Measurements from ENCODE around the gene P4HTM. TPM values are rescaled to one million over a fixed set of nuclear protein-coding genes. Genes with fewer than 3 reads are reported as not detected.

P4HTM gene, protein sequence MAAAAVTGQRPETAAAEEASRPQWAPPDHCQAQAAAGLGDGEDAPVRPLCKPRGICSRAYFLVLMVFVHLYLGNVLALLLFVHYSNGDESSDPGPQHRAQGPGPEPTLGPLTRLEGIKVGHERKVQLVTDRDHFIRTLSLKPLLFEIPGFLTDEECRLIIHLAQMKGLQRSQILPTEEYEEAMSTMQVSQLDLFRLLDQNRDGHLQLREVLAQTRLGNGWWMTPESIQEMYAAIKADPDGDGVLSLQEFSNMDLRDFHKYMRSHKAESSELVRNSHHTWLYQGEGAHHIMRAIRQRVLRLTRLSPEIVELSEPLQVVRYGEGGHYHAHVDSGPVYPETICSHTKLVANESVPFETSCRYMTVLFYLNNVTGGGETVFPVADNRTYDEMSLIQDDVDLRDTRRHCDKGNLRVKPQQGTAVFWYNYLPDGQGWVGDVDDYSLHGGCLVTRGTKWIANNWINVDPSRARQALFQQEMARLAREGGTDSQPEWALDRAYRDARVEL
- 14.7 and 31.5 TPM in 2 replicates for total RNA-seq

DNA sequence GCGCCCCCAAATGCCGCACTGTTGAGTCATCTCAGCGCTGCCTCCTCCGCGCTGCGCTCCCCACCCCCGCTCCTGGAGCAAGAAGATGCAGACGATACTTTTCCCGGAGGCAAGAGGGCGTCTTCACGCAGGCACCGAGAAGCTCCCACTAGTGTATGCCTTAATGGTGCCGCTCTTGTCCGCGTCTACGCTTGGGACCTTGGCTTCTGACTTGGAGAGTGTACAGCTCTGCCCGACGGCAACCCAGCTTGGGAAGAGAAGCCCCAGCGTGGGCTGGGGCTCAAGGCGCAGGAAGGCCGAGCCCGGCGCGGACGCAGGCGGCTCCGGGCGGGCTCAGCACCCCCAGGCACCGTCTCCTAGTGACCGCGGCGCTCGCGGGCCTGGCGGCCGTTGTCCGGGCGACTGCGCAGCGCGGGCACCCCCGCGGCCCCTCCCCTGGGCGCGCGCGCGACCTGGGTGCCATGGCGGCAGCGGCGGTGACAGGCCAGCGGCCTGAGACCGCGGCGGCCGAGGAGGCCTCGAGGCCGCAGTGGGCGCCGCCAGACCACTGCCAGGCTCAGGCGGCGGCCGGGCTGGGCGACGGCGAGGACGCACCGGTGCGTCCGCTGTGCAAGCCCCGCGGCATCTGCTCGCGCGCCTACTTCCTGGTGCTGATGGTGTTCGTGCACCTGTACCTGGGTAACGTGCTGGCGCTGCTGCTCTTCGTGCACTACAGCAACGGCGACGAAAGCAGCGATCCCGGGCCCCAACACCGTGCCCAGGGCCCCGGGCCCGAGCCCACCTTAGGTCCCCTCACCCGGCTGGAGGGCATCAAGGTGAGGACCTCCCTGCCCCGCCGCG is at the start of gene P4HTM:
Gene P4HTM, plus strand, starts transcription at position 446 of the 840 bp plus-strand sequence. Its CDS starts 16 bp downstream, at position 462.

DNA sequence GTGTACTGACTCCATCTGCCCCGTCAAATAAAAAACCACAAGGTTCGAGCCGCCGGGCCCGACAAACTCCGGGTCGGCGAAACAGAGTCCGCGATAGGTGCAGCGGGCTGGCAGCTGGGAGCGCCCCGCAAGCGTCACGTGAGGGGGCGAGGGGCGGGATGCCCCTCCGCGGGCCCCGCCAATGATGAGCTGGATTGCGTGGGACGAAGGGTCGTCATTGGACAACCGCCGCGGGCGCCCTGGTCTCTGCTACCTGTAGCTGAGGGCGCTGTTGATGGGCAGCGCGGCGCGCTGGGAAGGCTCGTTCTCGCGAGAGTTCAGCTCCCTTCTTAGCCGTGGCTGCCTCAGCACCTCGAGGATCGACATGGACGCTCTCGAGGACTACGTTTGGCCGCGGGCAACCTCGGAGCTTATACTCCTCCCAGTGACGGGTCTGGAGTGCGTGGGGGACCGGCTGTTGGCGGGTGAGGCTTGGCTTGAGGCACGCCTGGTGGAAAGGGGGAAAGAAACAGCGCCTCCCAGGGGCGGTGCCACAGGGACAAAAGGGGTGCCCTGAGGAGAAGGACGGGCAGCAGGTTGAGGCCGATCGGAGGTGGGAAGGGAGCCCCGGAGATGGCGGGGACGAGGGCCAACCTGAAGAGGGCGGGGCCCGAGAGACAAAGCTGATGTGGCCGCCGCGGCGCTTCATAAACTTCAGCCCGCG is 17.2 kb downstream of the P4HTM start, which contains the start of gene WDR6:
Gene WDR6, plus strand, starts transcription at position 324 of the 703 bp plus-strand sequence. Its CDS starts 41 bp downstream, at position 365.

DNA sequence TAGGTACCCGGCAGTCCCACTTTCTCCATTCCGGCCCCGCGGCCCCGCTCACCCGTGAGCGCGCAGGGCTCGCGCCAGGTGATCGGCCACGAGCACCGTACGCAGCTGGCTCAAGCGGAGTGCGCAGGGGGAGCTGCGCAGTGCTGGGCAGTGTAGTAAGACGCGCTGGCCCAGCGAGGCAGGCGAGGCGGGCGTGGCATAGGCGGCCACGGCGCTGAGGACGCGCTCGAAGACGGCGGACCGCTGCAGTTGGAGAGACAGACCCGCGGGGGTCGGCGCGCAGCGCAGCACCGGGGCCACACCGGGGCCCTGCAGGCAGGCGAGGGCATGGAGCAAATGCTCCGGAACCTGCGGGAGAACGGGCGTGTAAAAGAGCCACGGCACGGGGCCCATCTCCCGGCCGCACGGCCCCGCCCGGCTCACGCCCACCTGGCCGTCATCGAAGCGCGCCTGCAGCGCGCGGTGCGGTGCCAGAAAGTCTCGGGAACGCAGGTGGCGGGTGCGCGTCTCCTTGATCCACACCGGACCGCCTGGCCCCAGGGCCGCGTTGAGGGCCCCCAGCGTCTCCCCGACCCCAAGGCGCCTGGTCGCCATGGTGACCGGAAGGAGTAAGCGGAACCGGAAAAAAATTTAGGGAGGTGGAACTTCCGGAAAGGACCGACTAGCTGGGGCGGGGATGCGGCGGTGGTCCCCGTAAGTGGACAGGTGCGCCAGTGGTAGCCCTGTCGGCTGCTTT is 28.1 kb downstream of the P4HTM start, which contains the start of gene DALRD3:
Gene DALRD3, minus strand, starts transcription at position 610 of the 736 bp plus-strand sequence. Its CDS starts 16 bp downstream, at position 594.

DNA sequence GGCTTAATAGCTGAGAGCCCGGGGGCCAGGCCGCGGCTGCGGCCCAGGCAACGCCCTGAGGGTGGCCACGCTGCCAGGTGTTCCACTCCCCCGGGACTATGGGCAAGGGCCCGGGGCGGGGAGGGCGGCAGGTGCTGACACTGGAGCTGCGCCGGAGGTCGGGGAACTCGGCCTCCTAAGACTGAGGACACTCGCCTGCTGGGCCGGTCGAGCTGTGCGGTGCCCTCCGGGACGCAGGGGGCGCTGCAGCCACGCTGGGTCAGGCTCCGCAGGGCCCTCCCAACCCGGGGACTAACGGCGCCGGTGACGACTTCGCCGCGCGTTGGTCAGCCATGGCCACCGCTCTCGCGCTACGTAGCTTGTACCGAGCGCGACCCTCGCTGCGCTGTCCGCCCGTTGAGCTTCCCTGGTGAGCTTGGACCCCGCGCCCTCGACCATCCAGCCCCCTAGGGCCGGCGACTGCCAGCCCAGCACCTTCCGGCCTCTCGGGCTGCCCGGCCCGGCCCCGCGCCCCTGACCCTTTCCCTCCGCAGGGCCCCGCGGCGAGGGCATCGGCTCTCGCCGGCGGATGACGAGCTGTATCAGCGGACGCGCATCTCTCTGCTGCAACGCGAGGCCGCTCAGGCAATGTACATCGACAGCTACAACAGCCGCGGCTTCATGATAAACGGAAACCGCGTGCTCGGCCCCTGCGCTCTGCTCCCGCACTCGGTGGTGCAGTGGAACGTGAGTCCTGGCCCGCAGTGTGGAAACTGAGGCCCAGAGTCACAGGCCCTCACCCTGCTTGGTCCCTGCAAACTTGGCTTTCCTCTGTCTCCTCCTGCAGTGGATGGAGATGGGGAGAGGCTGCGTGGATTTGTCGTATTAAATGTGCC is 32.0 kb downstream of the P4HTM start, which contains the start of gene NDUFAF3:
Gene NDUFAF3, plus strand, starts transcription at position 309 of the 875 bp plus-strand sequence. Its CDS starts 24 bp downstream, at position 333.

GRCh38 chr3:49028673-49029562 is 38.9 kb downstream of the P4HTM start, which contains the start of gene IMPDH2:
IMPDH2 (minus strand) TSS chr3:49029398; CDS start chr3:49029350, 48 bp downstream.

Other genes starting within 250 kb of the P4HTM start
- 34.9 and 40.2 TPM in 2 replicates for gene PRKAR2A, start 142.4 kb upstream of the P4HTM start, total RNA-seq
- 26.2 and 30.3 TPM in 2 replicates for gene SLC25A20, start 91.4 kb upstream of the P4HTM start, total RNA-seq
- 54.9 and 71.1 TPM in 2 replicates for gene ARIH2, start 71.4 kb upstream of the P4HTM start, total RNA-seq
- gene WDR6, start 17.1 kb downstream of the P4HTM start, total RNA-seq = 69.4 and 98.7 TPM in 2 replicates
- gene DALRD3, start 28.3 kb downstream of the P4HTM start, total RNA-seq = 33.7 and 46.4 TPM in 2 replicates
- 46.8 and 56.0 TPM in 2 replicates for gene NDUFAF3, start 31.9 kb downstream of the P4HTM start, total RNA-seq
- gene IMPDH2, start 39.2 kb downstream of the P4HTM start, total RNA-seq = 341 and 373 TPM in 2 replicates
- gene QRICH1, start 103.8 kb downstream of the P4HTM start, total RNA-seq = 48.5 and 61.9 TPM in 2 replicates
- gene QARS1, start 114.5 kb downstream of the P4HTM start, total RNA-seq = 272 and 308 TPM in 2 replicates
- 34.4 and 43.7 TPM in 2 replicates for gene USP19, start 130.6 kb downstream of the P4HTM start, total RNA-seq
- 330 and 659 TPM in 2 replicates for gene LAMB2, start 142.8 kb downstream of the P4HTM start, total RNA-seq
- gene CCDC71, start 176.1 kb downstream of the P4HTM start, total RNA-seq = 15.2 and 18.6 TPM in 2 replicates
- gene KLHDC8B, start 181.4 kb downstream of the P4HTM start, total RNA-seq = 29.3 and 31.9 TPM in 2 replicates

Measured in endothelial cell of coronary artery (primary cell).